Transverse colon (tissue), 3 donors: ENCODE data around the gene RABGAP1L.
"Not testable (repeated sequence)": the region's sequence is repeated elsewhere in the genome, so short reads cannot be mapped to it uniquely, and the experiment has no call there.

Experiments used
- CTCF ChIP-seq, 5 experiments: fragments of 200-600 bp in 3 of 5; fragments of 450-650 bp in 2 of 5; sonication (generic) in 3 of 5; IDR thresholded peaks; 1 replicate in 2 of 5; 2 replicates in 3 of 5; pipeline ENCODE4 v1.5.1; 2016 to 2017; ENCODE audit warnings: antibody characterized with exemption in 5 of 5, inconsistent platforms in 3 of 5, mild to moderate bottlenecking in 2 of 5, moderate library complexity in 1 of 5
- EP300 ChIP-seq: sonication (generic); formaldehyde crosslinking; IDR thresholded peaks from one replicate; pipeline ENCODE4 v1.6.1; 2017; ENCODE audit warnings: antibody characterized with exemption, low read depth
- POLR2A ChIP-seq: fragments of 450-650 bp; IDR thresholded peaks from one replicate; pipeline ENCODE4 v1.6.1; 2016; ENCODE audit warnings: antibody characterized with exemption, mild to moderate bottlenecking, moderate library complexity

DNA sequence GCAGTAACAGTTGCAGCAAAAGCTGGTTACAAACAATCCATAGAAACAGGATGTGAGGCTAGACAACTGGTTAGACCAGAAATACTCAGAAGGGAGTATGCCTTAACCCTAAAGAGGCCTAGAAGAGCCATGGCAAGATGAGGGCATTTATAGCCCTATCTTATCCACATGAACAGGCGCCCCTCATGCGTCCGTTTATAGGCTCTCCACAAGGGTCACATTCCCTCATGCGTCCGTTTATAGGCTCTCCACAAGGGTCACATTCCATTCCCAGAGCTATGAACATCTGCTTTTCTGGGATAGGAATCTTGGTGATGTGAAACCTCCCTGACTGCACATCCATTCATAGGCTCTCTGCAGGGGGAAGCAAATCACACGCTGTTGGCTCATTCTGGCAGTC, 416.8 kb downstream of the RABGAP1L start:
- not testable (repeated sequence) for TF ChIP-seq CTCF (IDR thresholded peaks at IDR 0.05); EP300; POLR2A
